Neural progenitor cell (in vitro differentiated cells): Measurements from ENCODE around the gene SHLD1. TPM values are rescaled to one million over a fixed set of nuclear protein-coding genes. Genes with fewer than 3 reads are reported as not detected.

Experiments
- DNase-seq: peaks from one replicate; pipeline ENCODE4 v3.0.0-alpha.2; 2016; ENCODE audit warnings: low spot score
- H2AFZ ChIP-seq: fragments of 200-600 bp; sonication (generic); replicated peaks from 2 replicates; pipeline ENCODE4 v1.6.1; 2016; ENCODE audit warnings: antibody characterized with exemption
- H3F3A ChIP-seq: fragments of 200-600 bp; sonication (generic); 2 replicates; pipeline ENCODE4 v1.6.1; 2016; ENCODE audit warnings: antibody characterized with exemption, low read depth
- H3K27ac ChIP-seq: fragments of 200-600 bp; sonication (generic); 2 replicates; pipeline ENCODE4 v1.5.1; 2016; ENCODE audit warnings: mild to moderate bottlenecking
- H3K27me3 ChIP-seq: fragments of 200-600 bp; sonication (generic); 2 replicates; pipeline ENCODE4 v1.6.1; 2016; ENCODE audit warnings: mild to moderate bottlenecking, moderate library complexity
- H3K36me3 ChIP-seq: fragments of 200-600 bp; sonication (generic); 2 replicates; pipeline ENCODE4 v1.5.1; 2016
- H3K4me1 ChIP-seq: fragments of 200-600 bp; sonication (generic); 2 replicates; pipeline ENCODE4 v1.6.1; 2016; ENCODE audit warnings: mixed run types
- H3K4me2 ChIP-seq: fragments of 200-600 bp; sonication (generic); 2 replicates; pipeline ENCODE4 v1.6.1; 2016
- H3K4me3 ChIP-seq: fragments of 200-600 bp; sonication (generic); 2 replicates; pipeline ENCODE4 v1.5.1; 2016
- H3K79me2 ChIP-seq: fragments of 200-600 bp; sonication (generic); 2 replicates; pipeline ENCODE4 v1.6.1; 2016; ENCODE audit warnings: low read depth
- H3K9ac ChIP-seq: fragments of 200-600 bp; sonication (generic); 2 replicates; pipeline ENCODE4 v1.6.1; 2016
- H3K9me3 ChIP-seq: fragments of 200-600 bp; sonication (generic); 2 replicates; pipeline ENCODE4 v1.5.1; 2016; ENCODE audit warnings: low read depth
- H4K20me1 ChIP-seq: fragments of 200-600 bp; sonication (generic); 2 replicates; pipeline ENCODE4 v1.6.1; 2016; ENCODE audit warnings: low read depth
- H3K27ac Mint-ChIP-seq: 3 replicates; pipeline ENCODE4 v1.8.0; 2021; ENCODE audit warnings: mixed read lengths
- H3K27me3 Mint-ChIP-seq: 2 replicates; pipeline ENCODE4 v1.8.0; 2022; ENCODE audit warnings: low read depth, mild to moderate bottlenecking, inconsistent platforms, moderate library complexity, mixed read lengths; ENCODE audit not compliant: insufficient read depth
- H3K36me3 Mint-ChIP-seq: 3 replicates; pipeline ENCODE4 v1.8.0; 2021; ENCODE audit warnings: mixed read lengths
- H3K4me1 Mint-ChIP-seq: 3 replicates; pipeline ENCODE4 v1.8.0; 2021; ENCODE audit warnings: mixed read lengths
- H3K4me3 Mint-ChIP-seq: 3 replicates; pipeline ENCODE4 v1.8.0; 2021; ENCODE audit warnings: mild to moderate bottlenecking, moderate library complexity, mixed read lengths
- H3K9me3 Mint-ChIP-seq: 3 replicates; pipeline ENCODE4 v1.8.0; 2020; ENCODE audit warnings: mixed read lengths
- EZH2 ChIP-seq: fragments of 200-600 bp; sonication (generic); IDR thresholded peaks from 2 replicates; pipeline ENCODE4 v1.6.1; 2017; ENCODE audit warnings: antibody characterized with exemption, mild to moderate bottlenecking, moderate library complexity
- EZH2phosphoT487 ChIP-seq: fragments of 200-600 bp; sonication (generic); IDR thresholded peaks from 2 replicates; pipeline ENCODE4 v1.6.1; 2017; ENCODE audit warnings: antibody characterized with exemption
- total RNA-seq: library from RNA; depleted of rRNA; stranded (reverse); fragments of >200 nt; gene quantifications from 2 replicates; pipeline ENCODE4 v1.2.3, GENCODE V29; 2015; ENCODE audit warnings: low replicate concordance
- TF ChIP-seq, protein P1 (sequence below): fragments of 200-600 bp; sonication (generic); IDR thresholded peaks from 2 replicates; pipeline ENCODE4 v1.5.1; 2017; ENCODE audit warnings: antibody characterized with exemption, mild to moderate bottlenecking

SHLD1 gene
- total RNA-seq, 1 donor from 2014 or later: 9.0 TPM

DNA sequence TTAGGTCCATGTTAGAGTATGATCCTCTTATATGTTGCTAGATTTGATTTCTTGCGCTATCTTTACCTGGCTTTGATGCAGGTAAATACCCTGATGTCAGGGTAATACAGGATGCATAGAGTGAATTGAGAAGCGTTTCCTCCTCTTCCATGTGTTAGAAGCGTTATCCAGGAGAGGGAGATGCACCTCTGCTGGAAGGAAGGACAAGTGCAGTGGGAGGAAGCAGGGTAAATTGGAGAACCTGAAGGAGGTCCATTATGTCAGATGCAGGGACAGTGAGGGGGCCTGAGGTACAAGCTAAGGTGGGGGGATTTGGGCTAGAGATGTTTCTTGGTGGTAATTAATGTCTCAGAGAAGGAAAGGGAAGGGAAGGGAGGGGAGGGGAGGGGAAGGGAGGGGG lies 7.7 kb downstream of the SHLD1 start:
- H2AFZ ChIP-seq: no peak overlapping the region
- Mint-ChIP-seq H3K36me3 (peaks cover 7% of the 10 kb centered on the region), H3K4me3 (no peak overlapping the region), H3K27me3 (peaks cover 2% of the 10 kb centered on the region), H3K27ac (no peak overlapping the region), H3K9me3 (no peaks in the 10 kb centered on the region), H3K4me1 (peaks cover 2% of the 10 kb centered on the region)
- no peak overlapping the region for H3K4me2 ChIP-seq
- H3K27ac ChIP-seq: no peak overlapping the region
- DNase-seq: no peak
- no peaks in the 10 kb centered on the region for H3F3A ChIP-seq
- H3K36me3 ChIP-seq: no peaks in the 10 kb centered on the region
- H3K9me3 ChIP-seq: no peaks in the 10 kb centered on the region
- no peaks in the 10 kb centered on the region for H4K20me1 ChIP-seq
- no peak for TF ChIP-seq EZH2
- TF ChIP-seq, protein P1, sequence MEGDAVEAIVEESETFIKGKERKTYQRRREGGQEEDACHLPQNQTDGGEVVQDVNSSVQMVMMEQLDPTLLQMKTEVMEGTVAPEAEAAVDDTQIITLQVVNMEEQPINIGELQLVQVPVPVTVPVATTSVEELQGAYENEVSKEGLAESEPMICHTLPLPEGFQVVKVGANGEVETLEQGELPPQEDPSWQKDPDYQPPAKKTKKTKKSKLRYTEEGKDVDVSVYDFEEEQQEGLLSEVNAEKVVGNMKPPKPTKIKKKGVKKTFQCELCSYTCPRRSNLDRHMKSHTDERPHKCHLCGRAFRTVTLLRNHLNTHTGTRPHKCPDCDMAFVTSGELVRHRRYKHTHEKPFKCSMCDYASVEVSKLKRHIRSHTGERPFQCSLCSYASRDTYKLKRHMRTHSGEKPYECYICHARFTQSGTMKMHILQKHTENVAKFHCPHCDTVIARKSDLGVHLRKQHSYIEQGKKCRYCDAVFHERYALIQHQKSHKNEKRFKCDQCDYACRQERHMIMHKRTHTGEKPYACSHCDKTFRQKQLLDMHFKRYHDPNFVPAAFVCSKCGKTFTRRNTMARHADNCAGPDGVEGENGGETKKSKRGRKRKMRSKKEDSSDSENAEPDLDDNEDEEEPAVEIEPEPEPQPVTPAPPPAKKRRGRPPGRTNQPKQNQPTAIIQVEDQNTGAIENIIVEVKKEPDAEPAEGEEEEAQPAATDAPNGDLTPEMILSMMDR: no peak
- no peak for TF ChIP-seq EZH2phosphoT487
- H3K9ac ChIP-seq: no peak overlapping the region
- no peak overlapping the region for H3K4me3 ChIP-seq
- H3K79me2 ChIP-seq: no peaks in the 10 kb centered on the region
- no peaks in the 10 kb centered on the region for H3K4me1 ChIP-seq
- no peaks in the 10 kb centered on the region for H3K27me3 ChIP-seq

DNA sequence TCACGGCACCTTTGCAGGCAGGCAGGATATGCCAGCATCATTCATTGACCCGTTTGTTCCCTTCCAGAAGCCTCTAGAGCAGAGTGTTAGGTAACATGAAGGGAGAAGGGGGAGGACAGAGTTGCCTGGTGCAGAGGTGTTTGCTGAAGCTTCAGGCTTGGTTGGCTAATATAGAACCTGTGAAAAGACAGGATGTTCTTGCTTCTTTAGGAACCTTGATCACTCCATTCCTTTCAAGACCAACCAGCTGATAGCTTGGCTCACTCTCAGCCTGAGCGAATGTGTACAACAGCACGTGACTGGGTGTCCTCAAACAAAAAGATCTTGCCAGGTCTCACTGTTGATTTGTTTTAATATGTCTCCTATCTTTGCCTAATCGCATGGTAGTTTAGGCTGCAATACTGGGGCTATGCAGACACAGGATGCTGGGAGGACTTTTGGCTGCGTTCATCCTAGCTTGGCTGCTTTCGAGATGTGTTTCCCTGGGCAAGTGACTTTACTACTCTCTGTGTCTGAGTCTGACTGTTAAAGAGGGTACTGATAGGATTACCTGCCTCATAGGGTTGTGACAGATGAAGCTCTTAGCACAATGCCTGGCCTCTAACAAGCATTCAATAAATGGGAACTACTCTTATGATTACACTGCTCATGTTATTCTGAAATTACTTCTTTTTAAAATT lies 16.0 kb downstream of the SHLD1 start:
- Mint-ChIP-seq H3K27me3 (peaks cover 2% of the 10 kb centered on the region), H3K27ac (peak overlapping the region; percentile 82), H3K36me3 (peaks cover 2% of the 10 kb centered on the region), H3K4me1 (no peaks in the 10 kb centered on the region), H3K9me3 (no peaks in the 10 kb centered on the region), H3K4me3 (no peak overlapping the region)
- no peak overlapping the region for H3K4me2 ChIP-seq
- no peak overlapping the region for H2AFZ ChIP-seq
- TF ChIP-seq, protein P1: no peak
- no peaks in the 10 kb centered on the region for H3K36me3 ChIP-seq
- no peaks in the 10 kb centered on the region for H3K27me3 ChIP-seq
- no peak for DNase-seq
- H3K9ac ChIP-seq: no peak overlapping the region
- H3F3A ChIP-seq: no peaks in the 10 kb centered on the region
- H4K20me1 ChIP-seq: no peaks in the 10 kb centered on the region
- no peak overlapping the region for H3K4me3 ChIP-seq
- no peaks in the 10 kb centered on the region for H3K9me3 ChIP-seq
- no peak overlapping the region for H3K27ac ChIP-seq
- H3K79me2 ChIP-seq: no peaks in the 10 kb centered on the region
- H3K4me1 ChIP-seq: no peaks in the 10 kb centered on the region

DNA sequence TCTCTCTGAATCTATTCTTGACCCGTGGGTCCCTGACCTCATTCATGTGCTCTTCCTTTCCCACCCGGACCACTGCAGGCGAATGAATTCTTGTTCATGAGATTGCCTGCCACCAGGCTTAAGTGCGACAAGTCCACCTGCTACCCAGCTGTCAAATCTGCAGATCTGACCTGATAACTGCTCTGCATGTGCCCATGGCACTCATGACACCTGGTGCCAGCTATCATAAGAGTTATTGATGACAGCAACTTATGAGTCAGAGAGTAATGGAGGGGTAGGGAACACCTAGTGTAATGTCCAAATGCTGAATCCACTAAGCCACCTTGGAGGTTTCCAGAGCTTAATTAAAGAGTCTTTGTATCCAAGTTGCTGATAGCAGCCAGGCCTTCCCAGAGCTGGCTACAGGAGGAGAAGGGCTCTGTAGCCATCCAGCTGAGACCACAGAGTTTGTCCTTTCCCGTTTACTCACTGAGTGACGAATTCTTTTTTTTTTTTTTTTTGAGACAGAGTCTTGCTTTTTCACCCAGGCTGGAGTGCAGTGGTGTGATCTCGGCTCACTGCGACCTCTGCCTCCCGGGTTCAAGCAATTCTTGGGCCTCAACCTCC lies 17.4 kb downstream of the SHLD1 start:
- TF ChIP-seq EZH2phosphoT487 (no peak), EZH2 (no peak)
- TF ChIP-seq, protein P1: no peak
- H2AFZ ChIP-seq: no peak overlapping the region

More for the DNA sequence above, 17.4 kb downstream of the SHLD1 start:
- no peaks in the 10 kb centered on the region for H3K9me3 ChIP-seq
- Mint-ChIP-seq H3K27me3 (peaks cover 2% of the 10 kb centered on the region), H3K4me1 (no peaks in the 10 kb centered on the region), H3K27ac (no peak overlapping the region), H3K9me3 (no peaks in the 10 kb centered on the region), H3K4me3 (no peak overlapping the region), H3K36me3 (peaks cover 2% of the 10 kb centered on the region)
- H3K4me3 ChIP-seq: no peak overlapping the region
- no peak overlapping the region for H3K27ac ChIP-seq
- no peak overlapping the region for H3K9ac ChIP-seq
- H3F3A ChIP-seq: peaks cover 2% of the 10 kb centered on the region
- peaks cover under 1% of the 10 kb centered on the region for H3K4me1 ChIP-seq
- H3K79me2 ChIP-seq: no peaks in the 10 kb centered on the region
- no peak overlapping the region for H3K4me2 ChIP-seq
- DNase-seq: no peak
- no peaks in the 10 kb centered on the region for H4K20me1 ChIP-seq
- H3K27me3 ChIP-seq: no peaks in the 10 kb centered on the region
- no peaks in the 10 kb centered on the region for H3K36me3 ChIP-seq
